H1 (cell line): ENCODE data around the gene DIAPH1. TPM values are rescaled to one million over a fixed set of nuclear protein-coding genes. Genes with fewer than 3 reads are reported as not detected.

Experiments
- CTCF ChIA-PET: fragments of 300-600 bp; sonication (Branson Sonifier 250); formaldehyde crosslinking; loops from one replicate; lab custom pipeline; 2021; ENCODE audit not compliant: partially characterized antibody; lab: Charles Lee
- POLR2A ChIA-PET: fragments of 300-600 bp; sonication (Branson Sonifier 250); formaldehyde crosslinking; loops from one replicate; lab custom pipeline; 2021; ENCODE audit warnings: inconsistent platforms; ENCODE audit not compliant: partially characterized antibody; lab: Charles Lee
- DNase-seq, 2 experiments: peaks; one replicate each; pipeline versions ENCODE4 v3.0.0 to v3.0.0-alpha.2; 2010 to 2022; ENCODE audit warnings: low spot score in 2 of 2, low read depth in 1 of 2, mixed read lengths in 1 of 2
- FAIRE-seq: peaks from 2 replicates; lab custom pipeline; 2011; peaks lifted over from hg19 to GRCh38; lab: Jason Lieb, UNC
- H2AFZ ChIP-seq: 2 replicates; pipeline ENCODE4 v1.8.1; 2012; ENCODE audit warnings: low read length, inconsistent platforms
- H2AK5ac ChIP-seq: 2 replicates; pipeline ENCODE4 v1.6.1; 2013; ENCODE audit warnings: low read depth, low read length
- H2BK120ac ChIP-seq: replicated peaks from 2 replicates; pipeline ENCODE3; 2013; ENCODE audit warnings: low read depth, low read length, inconsistent platforms
- H2BK12ac ChIP-seq: 2 replicates; pipeline ENCODE4 v1.6.1; 2013; ENCODE audit warnings: low read depth, low read length
- H2BK15ac ChIP-seq: 2 replicates; pipeline ENCODE4 v1.6.1; 2013; ENCODE audit warnings: low read length
- H2BK20ac ChIP-seq: 2 replicates; pipeline ENCODE4 v1.6.1; 2013; ENCODE audit warnings: low read length
- H2BK5ac ChIP-seq: 2 replicates; pipeline ENCODE4 v1.6.1; 2013; ENCODE audit warnings: low read depth, low read length
- H3K14ac ChIP-seq: 2 replicates; pipeline ENCODE4 v1.6.1; 2013; ENCODE audit warnings: inconsistent platforms; ENCODE audit not compliant: insufficient read length
- H3K18ac ChIP-seq: 2 replicates; pipeline ENCODE4 v1.6.1; 2013; ENCODE audit warnings: low read length; ENCODE audit errors: extremely low read depth
- H3K23ac ChIP-seq: 2 replicates; pipeline ENCODE4 v1.6.1; 2013; ENCODE audit warnings: inconsistent platforms; ENCODE audit not compliant: insufficient read length
- H3K23me2 ChIP-seq: 2 replicates; pipeline ENCODE4 v1.6.1; 2013; ENCODE audit warnings: low read depth, low read length
- H3K27ac ChIP-seq: 2 replicates; pipeline ENCODE4 v1.6.1; 2011; ENCODE audit warnings: low read depth, low read length, inconsistent platforms
- H3K27me3 ChIP-seq, 4 experiments: replicated peaks in 1 of 4; 1 replicate in 1 of 4; 2 replicates in 3 of 4; pipeline versions ENCODE4 v1.6.1 to v1.8.1; 2011 to 2013; ENCODE audit warnings: low read length in 3 of 4, mild to moderate bottlenecking in 3 of 4, inconsistent platforms in 2 of 4, mixed read lengths in 2 of 4, moderate library complexity in 1 of 4; ENCODE audit not compliant: control insufficient read depth in 3 of 4, insufficient read depth in 3 of 4; ENCODE audit errors: extremely low read depth in 1 of 4
- H3K36me3 ChIP-seq, 4 experiments: 2 replicates each; pipeline versions ENCODE4 v1.6.1 to v1.8.1; 2011 to 2013; ENCODE audit warnings: mild to moderate bottlenecking in 4 of 4, low read length in 3 of 4, moderate library complexity in 2 of 4, control low read depth in 1 of 4, inconsistent platforms in 1 of 4; ENCODE audit not compliant: insufficient read depth in 4 of 4, control insufficient read depth in 2 of 4
- H3K4ac ChIP-seq: replicated peaks from 2 replicates; pipeline ENCODE3; 2013; ENCODE audit warnings: low read length, low read depth, mixed read lengths, inconsistent platforms; ENCODE audit not compliant: insufficient read length
- H3K4me1 ChIP-seq, 4 experiments: replicated peaks in 1 of 4; 1 replicate in 1 of 4; 2 replicates in 3 of 4; pipeline versions ENCODE4 v1.6.1 to v1.8.1; 2011 to 2013; ENCODE audit warnings: low read length in 3 of 4, inconsistent platforms in 2 of 4, mixed read lengths in 1 of 4; ENCODE audit not compliant: insufficient read depth in 4 of 4, control insufficient read depth in 3 of 4
- H3K4me2 ChIP-seq, 2 experiments: 2 replicates each; pipeline versions ENCODE4 v1.6.1 to v1.8.1; 2011 to 2013; ENCODE audit warnings: low read depth in 2 of 2, low read length in 2 of 2, control low read depth in 1 of 2, inconsistent platforms in 1 of 2, mild to moderate bottlenecking in 1 of 2; ENCODE audit not compliant: insufficient read depth in 1 of 2
- H3K4me3 ChIP-seq, 4 experiments: fragments of 200-600, 300-600 bp in 1 of 4; sonication (generic), shearing (Covaris generic), sonication (Bioruptor Twin) in 1 of 4; 2 replicates each; pipeline versions ENCODE4 v1.5.1 to v1.8.1; 2011 to 2016; ENCODE audit warnings: low read length in 4 of 4, low read depth in 3 of 4, control low read depth in 2 of 4, inconsistent platforms in 2 of 4, mild to moderate bottlenecking in 2 of 4, mixed read lengths in 1 of 4, moderate library complexity in 1 of 4; ENCODE audit not compliant: insufficient read depth in 2 of 4; ENCODE audit errors: extremely low read depth in 1 of 4
- H3K56ac ChIP-seq: replicated peaks from 2 replicates; pipeline ENCODE3; 2013; ENCODE audit warnings: low read depth, mild to moderate bottlenecking, mixed read lengths, low read length, inconsistent platforms; ENCODE audit not compliant: insufficient read length
- H3K79me1 ChIP-seq: 2 replicates; pipeline ENCODE4 v1.6.1; 2013; ENCODE audit warnings: low read depth, low read length, control low read depth
- H3K79me2 ChIP-seq, 2 experiments: 2 replicates each; pipeline versions ENCODE4 v1.6.1 to v1.8.1; 2012 to 2013; ENCODE audit warnings: low read length in 2 of 2, mild to moderate bottlenecking in 2 of 2, inconsistent platforms in 1 of 2; ENCODE audit not compliant: insufficient read depth in 2 of 2, control insufficient read depth in 1 of 2
- H3K9ac ChIP-seq, 4 experiments: replicated peaks in 1 of 4; 1 replicate in 1 of 4; 2 replicates in 3 of 4; pipeline versions ENCODE4 v1.6.1 to v1.8.1; 2011 to 2013; ENCODE audit warnings: low read depth in 3 of 4, low read length in 3 of 4, control low read depth in 2 of 4, mild to moderate bottlenecking in 2 of 4, moderate library complexity in 2 of 4, inconsistent platforms in 1 of 4; ENCODE audit errors: extremely low read depth in 1 of 4
- H3K9me3 ChIP-seq, 2 experiments: 2 replicates each; pipeline versions ENCODE4 v1.6.1 to v1.8.1; 2012 to 2013; ENCODE audit warnings: mild to moderate bottlenecking in 2 of 2, moderate library complexity in 2 of 2, control low read depth in 1 of 2, inconsistent platforms in 1 of 2, low read depth in 1 of 2, low read length in 1 of 2, mixed read lengths in 1 of 2; ENCODE audit not compliant: insufficient read depth in 2 of 2
- H4K20me1 ChIP-seq, 2 experiments: replicated peaks in 1 of 2; 2 replicates each; pipeline versions ENCODE3 to v1.8.1; 2011 to 2013; ENCODE audit warnings: inconsistent platforms in 2 of 2, low read length in 2 of 2, mild to moderate bottlenecking in 1 of 2; ENCODE audit not compliant: insufficient read depth in 2 of 2, control insufficient read depth in 1 of 2
- H4K5ac ChIP-seq: 2 replicates; pipeline ENCODE4 v1.6.1; 2013; ENCODE audit warnings: low read length, low read depth, mixed read lengths, inconsistent platforms; ENCODE audit not compliant: insufficient read length
- H4K8ac ChIP-seq: 2 replicates; pipeline ENCODE4 v1.8.0; 2013; ENCODE audit warnings: mild to moderate bottlenecking, moderate library complexity, low read length, inconsistent platforms; ENCODE audit not compliant: insufficient read depth; ENCODE audit errors: extremely low read depth
- H4K91ac ChIP-seq: replicated peaks from 2 replicates; pipeline ENCODE3; 2013; ENCODE audit warnings: low read length, mixed read lengths, inconsistent platforms; ENCODE audit not compliant: insufficient read length
- BACH1 ChIP-seq: IDR thresholded peaks from 2 replicates; pipeline ENCODE4 v1.6.1; 2012; ENCODE audit warnings: low read length, improper control_type of control experiment
- CBX5 ChIP-seq: fragments of 300-800, 300-1000 bp; sonication (generic); IDR thresholded peaks from 2 replicates; pipeline ENCODE4 v1.7.1; 2016; ENCODE audit warnings: antibody characterized with exemption, low read length, low read depth
- CHD1 ChIP-seq: IDR thresholded peaks from 2 replicates; pipeline ENCODE4 v1.6.1; 2012; ENCODE audit warnings: low read depth, low read length, improper control_type of control experiment
- EZH2 ChIP-seq: fragments of 200-600 bp; sonication (generic); IDR thresholded peaks from 2 replicates; pipeline ENCODE4 v1.7.1; 2012; ENCODE audit warnings: low read depth, mild to moderate bottlenecking, moderate library complexity, low read length, inconsistent platforms; ENCODE audit not compliant: severe bottlenecking
- HDAC2 ChIP-seq, 2 experiments: fragments of 300-600 bp in 1 of 2; sonication (generic) in 1 of 2; IDR thresholded peaks; 2 replicates each; pipeline ENCODE4 v1.6.1; 2011 to 2012; ENCODE audit warnings: low read depth in 2 of 2, low read length in 2 of 2, mild to moderate bottlenecking in 2 of 2, moderate library complexity in 2 of 2, borderline replicate concordance in 1 of 2, inconsistent platforms in 1 of 2
- KDM4A ChIP-seq: IDR thresholded peaks from one replicate; pipeline ENCODE4 v1.7.1; 2012; ENCODE audit warnings: low read depth, mild to moderate bottlenecking, moderate library complexity, low read length, inconsistent platforms; ENCODE audit not compliant: severe bottlenecking
- KDM5A ChIP-seq: fragments of 200-600 bp; IDR thresholded peaks from 2 replicates; pipeline ENCODE4 v1.7.1; 2012; ENCODE audit warnings: mild to moderate bottlenecking, low read length, inconsistent platforms, mixed read lengths
- SAP30 ChIP-seq: fragments of 300-600 bp; sonication (generic); IDR thresholded peaks from 2 replicates; pipeline ENCODE4 v1.7.1; 2012; ENCODE audit warnings: low read length, moderate library complexity, mild to moderate bottlenecking, inconsistent platforms; ENCODE audit not compliant: insufficient read depth, insufficient replicate concordance
- SIX5 ChIP-seq: IDR thresholded peaks from 2 replicates; pipeline ENCODE4 v1.6.1; 2011; ENCODE audit warnings: mild to moderate bottlenecking, low read depth, low read length
- TAF1 ChIP-seq: IDR thresholded peaks from 2 replicates; pipeline ENCODE4 v1.6.1; 2011; ENCODE audit warnings: mild to moderate bottlenecking, low read depth, low read length
- TAF7 ChIP-seq: optimal IDR thresholded peaks from 2 replicates; pipeline ENCODE3; 2011; ENCODE audit warnings: low read depth, mild to moderate bottlenecking, inconsistent platforms, low read length, moderate library complexity, borderline replicate concordance
- TCF12 ChIP-seq: IDR thresholded peaks from 2 replicates; pipeline ENCODE4 v1.6.1; 2011; ENCODE audit warnings: low read depth, mild to moderate bottlenecking, low read length
- WGBS, 2 experiments: shearing (Covaris generic) in 1 of 2; methylation state at CpG; one replicate each; pipeline versions ENCODE4 v1.1.6 to v1.1.7; 2013 to 2015; ENCODE audit warnings: low lambda C conversion rate in 2 of 2, mixed read lengths in 2 of 2, inconsistent platforms in 1 of 2, low coverage in 1 of 2, missing lambda C conversion rate in 1 of 2; ENCODE audit not compliant: insufficient replicate concordance in 2 of 2, insufficient coverage in 1 of 2, insufficient read length in 1 of 2; ENCODE audit errors: extremely low coverage in 1 of 2, missing lambda C conversion rate in 1 of 2; 5-methylcytosine and 5-hydroxymethylcytosine counted together
- polyA plus RNA-seq, 7 experiments: library from polyadenylated mRNA; depleted of rRNA in 3 of 7; stranded (reverse) in 5 of 7; unstranded in 2 of 7; fragments of >200 nt in 5 of 7; fragments of 200-250 nt in 2 of 7; gene quantifications; 1 replicate in 5 of 7; 2 replicates in 1 of 7; 4 replicates in 1 of 7; pipeline versions ENCODE4 v1.2.1 to v1.2.3, GENCODE V29; 2011 to 2013; ENCODE audit warnings: missing spikeins in 2 of 7, mixed read lengths in 2 of 7
- total RNA-seq: library from RNA; stranded (reverse); fragmentation: NEBNext Ultra II Directional; extraction: Animal tissue kit (Norgen Biotek cat#: 25700); gene quantifications from 2 replicates; pipeline ENCODE4 v1.2.1, GENCODE V29; 2021
- TF ChIP-seq, protein P1 (sequence below): IDR thresholded peaks from 2 replicates; pipeline ENCODE4 v1.6.1; 2011; ENCODE audit warnings: low read depth, mild to moderate bottlenecking, low read length; ENCODE audit not compliant: insufficient read depth

DIAPH1 gene
- total and polyA plus RNA-seq, 2 of the 8 experiments (the other 6 are each of a cell fraction or from before 2014, with no cell fraction given) = 61.2 to 114 TPM

DNA sequence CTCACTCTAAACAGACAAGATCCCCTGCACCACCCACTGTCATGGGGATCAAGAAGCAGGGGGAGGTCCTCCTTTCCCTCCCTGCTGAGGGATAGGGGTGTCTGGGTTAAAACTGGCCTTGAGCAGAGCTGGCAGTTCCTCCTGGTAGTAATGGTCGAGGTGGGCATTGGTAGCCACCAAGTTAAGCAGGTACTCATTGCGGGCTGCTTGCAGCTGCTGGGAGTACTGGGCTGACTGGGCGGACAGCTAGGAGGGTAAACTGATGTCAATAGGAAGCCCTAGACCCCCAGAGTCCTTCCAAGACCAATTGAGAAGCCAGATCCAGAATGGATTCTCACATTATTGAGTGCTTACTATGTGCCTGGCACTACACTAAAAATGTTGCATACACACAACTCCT is 29.1 kb upstream of the DIAPH1 start:
- WGBS, 2 experiments = 79% methylated on average over 3 of the region's 3 CpGs; no CpG with 5 or more reads in 1 of the 2 experiments
- no peak for TF ChIP-seq SAP30
- no peak for TF ChIP-seq HDAC2 (IDR thresholded peaks at IDR 0.05; ENCODE audit: borderline replicate concordance in 1 of 2, low read depth in 2 of 2, low read length in 2 of 2)
- no peak for TF ChIP-seq BACH1
- no peak for TF ChIP-seq SIX5
- TF ChIP-seq TAF7 = no peak
- TF ChIP-seq CHD1 = no peak
- TF ChIP-seq, protein P1, sequence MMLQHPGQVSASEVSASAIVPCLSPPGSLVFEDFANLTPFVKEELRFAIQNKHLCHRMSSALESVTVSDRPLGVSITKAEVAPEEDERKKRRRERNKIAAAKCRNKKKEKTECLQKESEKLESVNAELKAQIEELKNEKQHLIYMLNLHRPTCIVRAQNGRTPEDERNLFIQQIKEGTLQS = no peak
- TF ChIP-seq TAF1 = no peak
- TF ChIP-seq KDM4A = no peak
- TF ChIP-seq KDM5A = no peak
- TF ChIP-seq EZH2 = no peak
- no peak for TF ChIP-seq CBX5
- no peak for TF ChIP-seq TCF12

More for the DNA sequence above, 29.1 kb upstream of the DIAPH1 start:
- H3K23ac ChIP-seq = no peak overlapping the region
- H3K79me1 ChIP-seq = peaks cover 3% of the 10 kb centered on the region; the same call in 1 of the 2 replicates
- no peak overlapping the region for H3K4me2 ChIP-seq
- no peak overlapping the region for H2AK5ac ChIP-seq
- no peak overlapping the region for H3K14ac ChIP-seq
- no peak overlapping the region for H3K27ac ChIP-seq
- H2BK20ac ChIP-seq = no peak overlapping the region
- H2BK120ac ChIP-seq = no peak overlapping the region
- H2AFZ ChIP-seq = no peak overlapping the region
- no peak overlapping the region for H3K4me3 ChIP-seq
- ChIA-PET CTCF (interaction anchor here (0.9 to 4.2 kb wide), 5 partner anchors 10 to 113 kb away, joined by 3 to 21 read pairs (median 9); no protein-coding TSS in a partner anchor), POLR2A (interaction anchor here (1.4 to 7.3 kb wide), 2 partner anchors 10 kb away, joined by 8 to 96 read pairs; partner anchors contain the start of genes HDAC3 and RELL2)
- H2BK15ac ChIP-seq = no peak overlapping the region
- no peak overlapping the region for H4K5ac ChIP-seq
- no peak overlapping the region for H3K9ac ChIP-seq
- no peak overlapping the region for H4K91ac ChIP-seq
- H3K4me1 ChIP-seq = peaks cover 2 to 8% (median 6%) of the 10 kb centered on the region in 4 experiments; a peak in 6 of 7 replicates
- H3K79me2 ChIP-seq = no peaks in the 10 kb centered on the region
- no peak overlapping the region for H4K8ac ChIP-seq
- H3K27me3 ChIP-seq = no peaks in the 10 kb centered on the region; a peak in 1 of 7 replicates
- H3K18ac ChIP-seq = no peak overlapping the region
- no peak overlapping the region for H2BK5ac ChIP-seq
- no peak for DNase-seq
- H3K36me3 ChIP-seq = peaks cover 0 to 14% (median 5%) of the 10 kb centered on the region in 4 experiments; a peak in 3 of 8 replicates
- no peak overlapping the region for H3K4ac ChIP-seq
- no peak overlapping the region for H3K56ac ChIP-seq
- no peak for FAIRE-seq
- H2BK12ac ChIP-seq = no peak overlapping the region
- peaks cover 3% of the 10 kb centered on the region; the same call in 1 of the 2 replicates for H3K23me2 ChIP-seq
- H4K20me1 ChIP-seq = peaks cover 0 to 2% of the 10 kb centered on the region in 2 experiments
- H3K9me3 ChIP-seq = no peaks in the 10 kb centered on the region
